ENCODE data around the gene TSSK6.
A peak's percentile ranks its signal among the peaks of the same experiment; 100 is the strongest.

The TSSK6 gene

DNA sequence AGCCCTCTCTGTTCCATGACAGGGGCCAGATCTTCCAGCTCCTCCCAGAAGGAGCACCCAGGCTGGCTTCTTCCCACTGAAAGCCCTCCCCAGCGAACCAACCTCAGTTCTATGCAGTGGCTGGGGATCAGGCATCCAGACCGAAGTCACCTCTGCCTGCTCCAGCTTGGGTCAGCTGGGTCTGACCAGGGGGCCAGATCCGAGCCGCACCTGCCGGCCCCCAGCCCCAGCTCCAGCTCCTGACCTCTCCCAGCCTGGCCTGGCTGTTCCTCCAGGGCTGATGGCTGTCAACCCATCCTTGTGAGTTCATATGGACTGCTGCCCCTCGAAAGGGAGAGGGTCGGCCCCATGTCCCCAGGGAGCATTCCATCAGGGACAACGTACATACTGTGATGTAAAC, 8.0 kb downstream of the TSSK6 start:
- no peak for DNase-seq (ENCODE audit: low read depth in 4 of 4, low spot score in 1 of 4)

DNA sequence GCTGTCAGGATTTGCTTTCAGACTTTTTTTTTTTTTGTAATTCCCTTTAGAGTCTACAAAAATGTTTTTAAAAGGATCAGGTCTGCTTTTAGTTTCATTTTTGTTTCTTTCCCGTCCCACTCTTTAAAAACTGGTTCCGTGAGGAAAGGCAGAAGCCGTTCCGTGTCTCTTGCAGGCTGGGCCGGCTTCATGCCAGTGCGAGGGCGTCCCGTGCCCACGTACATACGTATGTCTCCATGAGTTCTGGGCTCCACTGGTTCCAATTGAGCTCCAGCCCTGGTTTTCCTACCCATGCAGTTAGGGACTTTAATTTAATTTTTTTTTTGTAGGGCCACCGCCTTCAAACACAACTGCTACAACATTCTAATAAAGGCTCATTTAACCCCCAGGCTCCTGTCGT, 8.8 kb downstream of the TSSK6 start:
- no peak for DNase-seq (ENCODE audit: low read depth in 4 of 4, low spot score in 1 of 4)

DNA sequence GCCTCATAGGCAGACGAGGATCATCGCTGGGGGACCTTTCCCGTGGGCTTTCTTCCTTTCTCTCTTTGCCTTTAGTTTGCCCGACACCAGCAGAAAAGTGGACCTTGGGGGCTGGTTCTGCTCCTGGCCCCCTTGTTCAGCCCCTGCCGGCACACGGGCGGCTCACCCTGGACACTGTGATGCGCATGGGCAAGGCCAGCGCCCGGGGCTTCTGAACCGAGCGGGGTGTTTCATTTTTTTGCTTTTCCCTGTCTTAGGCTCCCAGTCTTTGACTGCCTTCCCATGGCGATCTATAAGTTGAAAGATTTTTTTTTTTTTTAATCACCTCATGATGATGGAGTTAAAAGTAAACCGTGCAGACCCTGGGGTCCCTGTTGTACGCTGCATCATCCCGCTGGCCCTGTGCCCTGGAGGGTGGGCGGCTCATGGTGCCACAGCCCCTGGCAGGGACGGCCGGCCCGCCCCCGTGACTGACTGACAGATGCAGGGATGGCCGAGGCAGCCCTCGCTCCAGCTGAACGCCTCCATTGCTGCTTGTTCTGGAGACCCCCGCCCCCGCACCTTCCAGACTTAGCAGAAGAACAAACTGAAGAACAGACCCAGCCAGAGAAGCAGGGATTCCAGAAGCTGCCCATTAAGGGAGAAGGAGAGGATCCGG, 9.6 kb downstream of the TSSK6 start:
- no peak for DNase-seq (ENCODE audit: low read depth in 4 of 4, low spot score in 1 of 4)

DNA sequence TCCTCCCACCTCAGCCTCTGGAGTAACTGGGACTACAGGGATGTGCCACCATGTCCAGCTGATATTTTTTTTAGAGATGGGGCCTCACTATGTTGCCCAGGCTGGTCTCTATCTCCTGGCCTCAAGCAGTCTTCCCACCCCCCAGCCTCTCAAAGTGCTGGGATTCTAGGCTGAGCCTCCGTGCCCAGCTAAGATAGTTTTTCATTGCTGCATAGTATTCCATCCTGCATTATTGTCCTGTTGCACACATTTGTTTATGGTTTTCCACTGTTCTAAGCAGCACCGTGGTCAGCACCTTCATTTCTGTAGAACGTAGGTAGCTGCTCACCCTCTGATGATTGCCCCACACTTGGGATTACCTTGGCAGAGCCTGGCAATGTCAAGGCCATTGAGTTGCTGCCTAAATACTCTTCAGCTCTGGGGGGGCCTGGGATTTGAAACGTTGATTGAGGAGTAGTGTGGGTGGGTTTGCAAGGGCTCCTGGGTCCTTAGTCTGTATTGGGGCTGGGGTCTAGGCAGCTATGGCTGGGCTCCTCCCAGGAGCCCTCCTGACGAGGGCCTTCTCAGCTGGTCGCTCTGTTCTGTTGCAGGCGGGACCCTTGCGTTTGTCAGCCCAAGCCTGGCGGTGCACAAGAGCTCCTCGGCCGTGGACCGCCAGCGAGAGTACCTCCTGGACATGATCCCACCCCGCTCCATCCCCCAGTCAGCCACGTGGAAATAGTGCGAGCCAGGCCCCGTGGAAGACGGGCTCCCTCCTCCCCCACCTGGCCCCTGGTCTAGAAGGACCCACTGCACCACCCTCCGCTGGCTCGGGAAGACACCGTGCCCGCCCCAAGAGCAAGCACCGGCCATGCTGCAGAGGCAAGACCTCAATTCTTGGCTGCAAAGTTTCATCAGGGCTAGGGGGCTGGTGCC, 10.3 kb downstream of the TSSK6 start:
- DNase-seq (ENCODE audit: low read depth in 4 of 4, low spot score in 1 of 4) = no peak

DNA sequence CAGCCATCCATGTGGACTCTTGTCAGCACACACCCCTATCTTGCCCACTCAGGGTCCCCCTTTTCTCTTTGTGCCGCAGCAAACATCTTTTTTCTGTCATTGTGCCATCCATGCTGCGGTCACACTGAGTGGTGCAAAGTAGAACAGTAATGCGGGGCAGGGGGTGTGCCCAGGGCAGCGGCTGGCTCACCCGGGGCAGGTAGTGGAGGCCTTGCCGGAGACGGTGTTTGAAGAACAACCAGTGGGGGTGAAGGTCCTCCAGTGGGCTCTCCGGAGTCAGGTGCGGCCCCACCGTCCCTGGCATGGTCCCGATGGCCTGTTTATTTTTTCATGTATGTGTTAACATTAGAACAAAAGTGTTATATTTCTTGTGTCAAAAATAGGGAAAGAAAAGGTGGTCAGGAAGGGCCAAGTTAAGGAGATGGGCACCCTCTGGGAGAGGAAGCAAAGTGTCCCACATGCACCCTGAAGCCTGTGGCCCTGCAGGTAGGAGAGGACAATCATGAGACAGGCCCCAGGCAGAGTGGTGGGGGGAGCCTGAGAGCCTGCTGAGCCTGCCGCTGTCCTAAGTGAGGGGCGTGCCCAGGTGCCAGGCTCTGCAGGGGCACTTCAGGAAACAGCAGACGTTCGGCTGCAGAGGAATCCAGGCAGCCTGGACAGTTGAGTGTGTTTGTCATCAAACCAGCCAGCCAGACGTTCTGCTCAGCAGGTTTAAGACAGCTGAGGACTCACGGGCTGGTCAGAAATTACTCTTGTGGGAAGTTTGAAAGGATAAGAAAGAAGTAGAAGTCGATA, 12.3 kb downstream of the TSSK6 start:
- DNase-seq (ENCODE audit: low read depth in 4 of 4, low spot score in 1 of 4) = no peak

DNA sequence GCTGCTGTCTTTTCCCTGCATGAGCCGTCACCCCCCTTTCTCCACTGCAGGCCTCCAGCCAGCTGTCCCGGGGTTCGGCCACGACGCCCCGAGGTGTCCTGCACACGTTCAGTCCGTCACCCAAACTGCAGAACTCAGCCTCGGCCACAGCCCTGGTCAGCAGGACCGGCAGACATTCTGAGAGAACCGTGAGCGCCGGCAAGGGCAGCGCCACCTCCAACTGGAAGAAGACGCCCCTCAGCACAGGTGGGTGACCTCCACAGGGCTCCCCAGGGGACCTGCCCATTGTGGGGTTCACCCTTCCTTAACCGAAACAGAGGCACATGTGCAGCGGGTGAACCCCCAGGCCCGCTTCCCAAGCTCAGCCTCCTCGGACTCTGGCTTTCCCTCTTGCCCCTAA, 13.1 kb downstream of the TSSK6 start:
- DNase-seq (ENCODE audit: low read depth in 4 of 4, low spot score in 1 of 4) = no peak

DNA sequence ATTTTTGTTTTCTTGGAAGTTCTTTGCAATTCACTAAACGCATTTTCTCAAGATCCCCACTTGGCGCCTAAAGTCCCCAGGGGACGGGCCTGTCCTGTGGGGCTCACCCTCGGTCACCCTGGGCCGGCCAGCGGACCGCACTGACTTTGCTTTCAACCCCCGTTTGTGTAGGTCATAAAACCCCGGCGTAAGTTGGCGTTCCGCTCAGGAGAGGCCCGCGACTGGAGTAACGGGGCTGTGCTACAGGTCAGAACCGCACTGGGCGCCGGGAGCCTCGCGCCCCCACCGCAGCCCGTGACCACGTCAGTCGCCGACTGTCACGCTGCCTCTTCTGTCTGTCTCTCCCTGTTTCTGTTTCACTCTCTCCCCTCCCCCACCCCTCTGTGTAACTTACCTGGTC, 13.6 kb downstream of the TSSK6 start:
- no peak for DNase-seq (ENCODE audit: low read depth in 4 of 4, low spot score in 1 of 4)

DNA sequence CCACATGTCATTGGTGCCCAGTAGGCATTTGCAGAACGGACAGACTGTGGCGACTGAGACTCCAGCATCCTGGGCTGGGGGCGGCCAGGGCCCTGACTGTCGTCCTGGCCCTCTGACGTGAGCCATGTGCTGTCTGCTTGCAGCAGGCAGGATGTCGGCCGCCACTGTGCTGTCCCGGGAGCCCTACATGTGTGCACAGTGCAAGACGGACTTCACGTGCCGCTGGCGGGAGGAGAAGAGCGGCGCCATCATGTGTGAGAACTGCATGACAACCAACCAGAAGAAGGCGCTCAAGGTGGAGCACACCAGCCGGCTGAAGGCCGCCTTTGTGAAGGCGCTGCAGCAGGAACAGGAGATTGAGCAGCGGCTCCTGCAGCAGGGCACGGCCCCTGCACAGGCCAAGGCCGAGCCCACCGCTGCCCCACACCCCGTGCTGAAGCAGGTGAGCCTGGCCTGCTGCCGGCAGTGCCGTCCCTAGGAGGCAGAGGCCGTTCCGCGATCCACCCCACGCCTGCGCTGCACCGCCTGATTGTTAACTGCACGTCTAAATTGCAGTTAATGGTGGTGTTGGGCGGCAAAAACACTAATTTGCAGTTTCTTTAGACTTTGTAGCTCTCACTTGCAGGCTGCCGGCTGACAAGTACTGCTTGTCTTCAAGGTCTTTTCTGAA, 14.2 kb downstream of the TSSK6 start:
- no peak for DNase-seq (ENCODE audit: low read depth in 4 of 4, low spot score in 1 of 4)

DNA sequence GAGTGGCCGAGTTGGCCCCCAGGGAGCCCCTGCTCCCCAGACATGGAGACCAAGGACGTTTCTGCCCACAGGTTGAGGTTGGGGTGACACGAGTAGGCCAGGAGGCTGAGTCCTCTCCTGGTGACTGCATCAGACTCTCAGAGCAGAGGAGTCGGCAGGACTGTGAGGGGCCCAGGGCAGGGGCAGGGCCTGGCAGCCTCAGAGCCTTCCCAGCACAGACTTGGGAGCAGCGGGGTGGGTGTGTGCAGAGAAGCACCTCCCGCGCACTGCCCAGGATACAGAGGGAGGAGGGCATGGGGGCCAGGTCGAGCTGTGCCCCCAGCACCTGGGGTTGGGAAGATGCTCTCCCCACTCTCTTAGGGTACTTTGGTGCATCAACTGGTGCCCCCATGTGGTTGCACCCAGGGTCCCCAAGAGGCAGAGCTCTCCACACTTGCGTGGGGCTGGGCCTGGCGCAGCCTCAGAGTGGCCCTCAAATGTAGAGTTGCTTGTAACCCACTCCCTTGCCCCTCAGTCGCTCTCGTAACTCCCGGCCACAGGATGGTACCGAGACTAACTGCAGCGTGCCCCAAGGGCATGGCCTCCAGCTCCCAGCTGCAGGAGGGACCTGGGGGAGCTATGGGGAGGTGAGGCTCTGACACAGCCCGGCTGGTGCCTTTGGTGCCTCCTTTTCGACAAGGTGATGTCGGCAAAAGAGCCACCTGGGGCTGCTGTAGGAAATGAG, 15.9 kb downstream of the TSSK6 start:
- no peak for DNase-seq (ENCODE audit: low read depth in 4 of 4, low spot score in 1 of 4)

DNA sequence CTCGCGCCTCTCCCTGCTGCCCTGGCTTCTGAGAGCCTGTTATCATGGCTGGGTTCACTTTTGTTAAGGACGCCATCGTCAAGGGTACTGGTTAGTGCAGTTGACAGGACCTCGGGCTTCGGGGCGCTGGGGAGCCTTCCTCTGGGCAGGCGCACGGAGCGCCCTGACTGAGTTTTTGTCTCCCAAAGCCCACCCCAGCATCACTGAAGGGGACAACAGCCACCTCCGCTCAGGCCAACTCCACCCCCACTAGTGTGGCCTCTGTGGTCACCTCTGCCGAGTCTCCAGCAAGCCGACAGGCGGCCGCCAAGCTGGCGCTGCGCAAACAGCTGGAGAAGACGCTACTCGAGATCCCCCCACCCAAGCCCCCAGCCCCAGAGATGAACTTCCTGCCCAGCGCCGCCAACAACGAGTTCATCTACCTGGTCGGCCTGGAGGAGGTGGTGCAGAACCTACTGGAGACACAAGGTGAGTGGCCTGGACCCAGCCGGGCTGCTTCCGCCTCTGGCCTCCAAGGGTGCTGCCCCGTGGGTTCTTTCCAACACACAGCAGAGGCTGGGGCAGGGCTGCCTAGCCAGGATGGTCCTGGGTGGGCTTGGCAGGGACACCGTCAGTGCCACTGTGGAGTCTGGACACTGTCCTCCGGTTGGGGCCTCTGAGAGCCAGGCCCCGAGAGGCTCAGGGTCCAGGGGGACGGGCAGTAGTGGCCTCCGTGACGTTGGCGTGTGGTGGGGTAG, 16.9 kb downstream of the TSSK6 start:
- DNase-seq (ENCODE audit: low read depth in 4 of 4, low spot score in 1 of 4) = no peak

DNA sequence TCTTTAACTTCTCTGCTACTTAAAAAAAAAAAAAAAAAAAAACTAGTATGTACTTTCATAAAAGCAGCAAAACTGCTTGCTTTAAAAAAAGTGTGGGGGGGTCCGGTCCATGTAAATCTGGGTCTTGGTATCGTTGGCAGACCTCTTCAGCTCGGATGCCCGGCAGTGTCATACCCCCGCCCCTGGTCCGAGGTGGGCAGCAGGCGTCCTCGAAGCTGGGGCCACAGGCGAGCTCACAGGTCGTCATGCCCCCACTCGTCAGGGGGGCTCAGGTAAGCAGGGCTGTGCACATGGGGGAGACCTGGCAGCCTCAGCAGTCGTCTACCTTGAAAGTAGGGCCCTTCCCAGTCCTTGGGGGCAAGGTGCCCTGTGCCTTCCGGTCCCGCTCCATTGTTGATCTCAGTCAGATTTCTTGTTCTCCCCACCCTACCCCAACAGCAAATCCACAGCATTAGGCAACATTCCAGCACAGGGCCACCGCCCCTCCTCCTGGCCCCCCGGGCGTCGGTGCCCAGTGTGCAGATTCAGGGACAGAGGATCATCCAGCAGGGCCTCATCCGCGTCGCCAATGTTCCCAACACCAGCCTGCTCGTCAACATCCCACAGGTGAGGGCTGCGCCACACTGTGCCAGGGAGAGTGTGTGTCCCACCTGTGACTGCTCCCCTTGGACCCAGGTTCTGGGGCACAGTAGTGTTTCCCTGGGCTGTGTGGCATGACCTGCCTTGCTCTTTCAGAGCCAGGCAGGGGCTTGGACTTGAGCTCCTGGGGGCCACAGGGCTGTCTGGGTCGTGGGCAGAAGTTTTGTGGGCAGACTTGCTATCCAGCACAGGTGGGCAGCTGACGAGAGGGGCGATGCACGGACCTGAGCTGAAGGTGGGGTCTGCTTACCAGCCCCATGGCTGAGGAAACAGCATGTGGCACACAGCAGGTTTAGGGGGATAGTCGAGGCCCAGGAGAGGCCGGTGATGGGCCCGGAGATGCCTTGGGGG, 19.4 kb downstream of the TSSK6 start:
- DNase-seq (ENCODE audit: low read depth in 4 of 4, low spot score in 1 of 4) = no peak

DNA sequence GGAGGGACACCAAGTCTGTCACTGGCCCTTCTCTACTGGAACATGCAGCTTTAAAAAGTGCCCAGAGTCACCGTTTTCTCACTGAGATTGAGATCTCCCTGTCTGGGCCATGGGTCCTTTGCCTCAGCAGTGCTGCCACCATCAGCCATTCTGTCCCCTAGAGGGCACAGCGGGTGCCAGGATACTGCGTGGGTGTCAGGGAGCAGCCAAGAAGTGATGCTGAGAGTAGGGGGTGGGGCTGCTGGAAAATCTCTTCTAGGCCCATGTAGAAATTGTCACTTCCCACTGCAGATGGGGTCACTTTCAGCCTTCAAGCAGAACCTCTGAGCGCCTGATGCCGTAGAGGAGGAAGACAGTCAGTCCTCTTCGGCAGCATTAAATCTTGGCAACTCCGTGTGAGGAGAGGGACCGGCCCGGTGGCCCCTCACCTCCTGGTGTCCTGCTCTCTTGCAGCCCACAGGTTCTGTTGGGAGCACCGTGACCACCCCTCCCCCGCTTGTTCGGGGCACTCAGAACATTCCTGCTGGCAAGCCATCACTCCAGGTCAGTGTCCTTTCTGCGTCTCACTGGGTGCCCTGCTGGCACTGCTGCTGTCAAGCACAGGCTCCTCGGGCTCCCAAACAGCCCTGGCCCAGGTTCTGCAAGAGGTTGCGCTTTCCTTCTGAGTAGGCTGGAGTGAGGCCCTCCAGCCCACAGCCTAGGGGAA, 21.4 kb downstream of the TSSK6 start:
- DNase-seq (ENCODE audit: low read depth in 4 of 4, low spot score in 1 of 4) = no peak

DNA sequence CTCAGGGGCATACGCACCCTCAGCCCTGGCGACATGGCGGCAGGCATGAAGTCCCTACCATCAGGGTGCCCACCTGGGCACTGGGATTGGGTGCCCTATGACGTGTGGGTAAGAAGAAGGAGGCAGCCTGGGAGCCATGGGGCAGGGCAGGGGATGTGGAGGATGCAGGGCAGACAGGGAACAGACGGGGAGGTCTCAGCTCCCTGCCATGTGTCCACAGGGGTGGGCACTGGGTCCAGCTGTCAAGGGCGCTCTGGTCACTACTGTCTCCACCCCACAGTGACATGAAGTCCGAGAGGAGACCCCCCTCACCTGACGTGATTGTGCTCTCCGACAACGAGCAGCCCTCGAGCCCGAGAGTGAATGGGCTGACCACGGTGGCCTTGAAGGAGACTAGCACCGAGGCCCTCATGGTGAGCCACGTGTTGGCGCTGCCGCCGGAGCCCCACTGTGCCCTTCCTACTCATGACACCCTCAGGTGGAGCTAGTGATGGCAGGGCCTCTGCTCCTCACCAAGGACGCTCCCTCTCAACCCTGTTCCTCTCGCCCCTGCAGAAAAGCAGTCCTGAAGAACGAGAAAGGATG, 23.2 kb downstream of the TSSK6 start:
- no peak for DNase-seq (ENCODE audit: low read depth in 4 of 4, low spot score in 1 of 4)

DNA sequence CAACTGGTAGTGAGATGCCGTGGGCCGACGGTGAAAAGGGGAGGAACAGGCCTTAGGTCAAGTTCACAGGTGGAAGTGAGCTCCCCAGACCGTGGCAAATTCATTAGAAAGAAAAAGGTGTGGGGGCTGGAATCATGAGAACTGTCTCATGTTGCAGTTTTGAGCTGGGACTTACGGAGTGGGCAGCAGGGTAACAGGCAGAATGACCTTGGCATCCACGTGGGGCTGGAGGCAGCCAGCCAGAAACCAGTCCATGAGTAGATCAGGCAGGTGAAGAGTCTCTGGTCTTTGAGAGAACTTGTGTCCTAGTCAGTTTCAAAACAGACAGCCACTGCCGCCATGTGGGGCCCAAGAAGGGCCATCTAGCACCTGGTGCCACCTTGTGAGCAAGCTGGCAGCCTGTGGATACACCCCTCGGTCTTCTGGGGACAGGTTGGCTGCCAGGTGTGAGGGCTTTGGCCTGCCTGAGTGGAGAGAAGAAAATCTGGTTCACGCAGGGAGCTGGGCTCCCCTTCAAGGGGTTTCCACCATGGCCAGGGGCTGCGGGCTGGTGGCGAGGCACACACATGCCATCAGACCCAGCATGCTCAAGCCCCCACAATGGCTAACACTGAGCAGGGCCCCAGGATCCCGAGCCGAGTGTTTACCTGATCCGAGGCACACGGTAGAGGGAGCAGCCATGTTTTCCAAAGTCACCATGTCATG, 23.9 kb downstream of the TSSK6 start:
- DNase-seq (ENCODE audit: low read depth in 4 of 4, low spot score in 1 of 4) = no peak

DNA sequence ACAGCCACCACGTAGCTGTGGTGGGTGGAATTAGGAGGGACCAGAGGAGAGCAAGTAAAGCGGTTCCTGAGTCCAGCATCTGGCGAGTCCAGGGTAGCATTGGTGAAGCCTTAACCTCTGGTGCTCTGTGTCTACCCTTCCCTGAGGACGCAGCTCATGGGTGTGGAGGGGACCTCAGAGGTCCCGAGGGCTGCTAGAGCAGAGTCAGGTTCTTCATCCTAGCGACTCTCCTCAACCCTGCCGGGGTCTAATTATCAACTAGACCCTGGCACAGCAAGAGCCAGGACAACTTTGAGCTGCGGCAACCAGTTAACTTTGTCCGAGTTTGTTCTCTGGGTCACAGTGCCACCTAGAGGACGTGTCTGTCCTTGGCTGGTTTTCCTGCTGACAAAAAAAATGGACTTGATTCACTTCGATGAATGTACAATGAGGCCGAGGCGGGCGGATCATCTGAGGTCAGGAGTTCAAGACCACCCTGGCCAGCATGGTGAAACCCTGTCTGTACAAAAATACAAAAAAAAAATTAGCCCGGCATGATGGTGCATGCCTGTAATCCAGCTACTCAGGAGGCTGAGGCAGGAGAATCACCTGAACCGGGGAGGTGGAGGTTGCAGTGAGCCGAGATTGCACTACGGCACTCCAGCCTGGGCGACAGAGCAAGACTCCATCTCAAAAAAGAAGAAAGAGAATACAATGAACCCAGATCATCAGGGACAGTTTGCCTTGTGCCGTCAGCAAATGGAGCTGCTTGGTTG, 25.0 kb downstream of the TSSK6 start:
- DNase-seq (ENCODE audit: low read depth in 4 of 4, low spot score in 1 of 4) = peak; percentile 50 to 74 (median 70)

DNA sequence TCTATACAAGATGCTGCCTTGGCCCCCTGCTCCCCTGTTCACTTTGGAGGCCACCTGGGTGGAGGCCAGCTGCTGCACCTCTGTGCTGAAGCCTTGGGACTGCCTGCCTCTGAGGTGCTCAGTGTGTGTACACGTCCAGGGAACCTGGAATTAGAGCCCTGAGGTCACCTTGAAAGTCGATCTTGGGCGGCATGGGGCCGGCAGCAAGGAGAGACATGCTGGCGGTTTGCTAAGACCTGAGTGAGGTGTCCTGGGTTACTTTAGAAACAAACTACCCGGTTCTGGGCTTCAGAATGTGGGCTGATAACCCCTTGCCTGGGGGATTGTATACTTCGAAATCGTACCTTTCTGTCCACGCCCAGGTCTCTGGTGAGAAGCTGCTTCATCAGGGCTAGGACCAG, 25.5 kb downstream of the TSSK6 start:
- no peak for DNase-seq (ENCODE audit: low read depth in 4 of 4, low spot score in 1 of 4)
